Stomach (tissue), 4 donors: ENCODE data around the gene MRM3.

Experiments used
- CTCF ChIP-seq, 7 experiments: fragments of 450-650 bp in 4 of 7; fragments of 200-600 bp in 3 of 7; sonication (generic) in 3 of 7; IDR thresholded peaks; one replicate each; pipeline ENCODE4 v1.5.1; 2016 to 2019; ENCODE audit warnings: antibody characterized with exemption in 7 of 7, control low read depth in 2 of 7, mild to moderate bottlenecking in 1 of 7
- EP300 ChIP-seq: sonication (generic); formaldehyde crosslinking; IDR thresholded peaks from one replicate; pipeline ENCODE4 v1.6.1; 2017; ENCODE audit warnings: antibody characterized with exemption

- no peak for TF ChIP-seq EP300
- TF ChIP-seq CTCF (IDR thresholded peaks at IDR 0.05) = no peak
Measured at GRCh38 chr17:841313-841712, 59.2 kb downstream of the MRM3 start.
